ENCODE data around the gene RMDN2.

- TF ChIP-seq, protein P1, sequence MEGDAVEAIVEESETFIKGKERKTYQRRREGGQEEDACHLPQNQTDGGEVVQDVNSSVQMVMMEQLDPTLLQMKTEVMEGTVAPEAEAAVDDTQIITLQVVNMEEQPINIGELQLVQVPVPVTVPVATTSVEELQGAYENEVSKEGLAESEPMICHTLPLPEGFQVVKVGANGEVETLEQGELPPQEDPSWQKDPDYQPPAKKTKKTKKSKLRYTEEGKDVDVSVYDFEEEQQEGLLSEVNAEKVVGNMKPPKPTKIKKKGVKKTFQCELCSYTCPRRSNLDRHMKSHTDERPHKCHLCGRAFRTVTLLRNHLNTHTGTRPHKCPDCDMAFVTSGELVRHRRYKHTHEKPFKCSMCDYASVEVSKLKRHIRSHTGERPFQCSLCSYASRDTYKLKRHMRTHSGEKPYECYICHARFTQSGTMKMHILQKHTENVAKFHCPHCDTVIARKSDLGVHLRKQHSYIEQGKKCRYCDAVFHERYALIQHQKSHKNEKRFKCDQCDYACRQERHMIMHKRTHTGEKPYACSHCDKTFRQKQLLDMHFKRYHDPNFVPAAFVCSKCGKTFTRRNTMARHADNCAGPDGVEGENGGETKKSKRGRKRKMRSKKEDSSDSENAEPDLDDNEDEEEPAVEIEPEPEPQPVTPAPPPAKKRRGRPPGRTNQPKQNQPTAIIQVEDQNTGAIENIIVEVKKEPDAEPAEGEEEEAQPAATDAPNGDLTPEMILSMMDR (IDR thresholded peaks at IDR 0.05; ENCODE audit: low read length) = no peak
- TF ChIP-seq EZH2 (IDR thresholded peaks at IDR 0.05; ENCODE audit: borderline replicate concordance, low read length) = no peak
These were observed 17.4 kb upstream of the RMDN2 start for GRCh38 chr2:37907501-37908225.
